Neural progenitor cell (in vitro differentiated cells): ENCODE results near the gene GALNT18. TPM values are rescaled to one million over a fixed set of nuclear protein-coding genes. Genes with fewer than 3 reads are reported as not detected.
"Not testable (repeated sequence)": the region's sequence is repeated elsewhere in the genome, so short reads cannot be mapped to it uniquely, and the experiment has no call there.

Experiments
- DNase-seq: peaks from one replicate; pipeline ENCODE4 v3.0.0-alpha.2; 2016; ENCODE audit warnings: low spot score
- H2AFZ ChIP-seq: fragments of 200-600 bp; sonication (generic); replicated peaks from 2 replicates; pipeline ENCODE4 v1.6.1; 2016; ENCODE audit warnings: antibody characterized with exemption
- H3F3A ChIP-seq: fragments of 200-600 bp; sonication (generic); 2 replicates; pipeline ENCODE4 v1.6.1; 2016; ENCODE audit warnings: antibody characterized with exemption, low read depth
- H3K27ac ChIP-seq: fragments of 200-600 bp; sonication (generic); 2 replicates; pipeline ENCODE4 v1.5.1; 2016; ENCODE audit warnings: mild to moderate bottlenecking
- H3K27me3 ChIP-seq: fragments of 200-600 bp; sonication (generic); 2 replicates; pipeline ENCODE4 v1.6.1; 2016; ENCODE audit warnings: mild to moderate bottlenecking, moderate library complexity
- H3K36me3 ChIP-seq: fragments of 200-600 bp; sonication (generic); 2 replicates; pipeline ENCODE4 v1.5.1; 2016
- H3K4me1 ChIP-seq: fragments of 200-600 bp; sonication (generic); 2 replicates; pipeline ENCODE4 v1.6.1; 2016; ENCODE audit warnings: mixed run types
- H3K4me2 ChIP-seq: fragments of 200-600 bp; sonication (generic); 2 replicates; pipeline ENCODE4 v1.6.1; 2016
- H3K4me3 ChIP-seq: fragments of 200-600 bp; sonication (generic); 2 replicates; pipeline ENCODE4 v1.5.1; 2016
- H3K79me2 ChIP-seq: fragments of 200-600 bp; sonication (generic); 2 replicates; pipeline ENCODE4 v1.6.1; 2016; ENCODE audit warnings: low read depth
- H3K9ac ChIP-seq: fragments of 200-600 bp; sonication (generic); 2 replicates; pipeline ENCODE4 v1.6.1; 2016
- H3K9me3 ChIP-seq: fragments of 200-600 bp; sonication (generic); 2 replicates; pipeline ENCODE4 v1.5.1; 2016; ENCODE audit warnings: low read depth
- H4K20me1 ChIP-seq: fragments of 200-600 bp; sonication (generic); 2 replicates; pipeline ENCODE4 v1.6.1; 2016; ENCODE audit warnings: low read depth
- H3K27ac Mint-ChIP-seq: 3 replicates; pipeline ENCODE4 v1.8.0; 2021; ENCODE audit warnings: mixed read lengths
- H3K27me3 Mint-ChIP-seq: 2 replicates; pipeline ENCODE4 v1.8.0; 2022; ENCODE audit warnings: low read depth, mild to moderate bottlenecking, inconsistent platforms, moderate library complexity, mixed read lengths; ENCODE audit not compliant: insufficient read depth
- H3K36me3 Mint-ChIP-seq: 3 replicates; pipeline ENCODE4 v1.8.0; 2021; ENCODE audit warnings: mixed read lengths
- H3K4me1 Mint-ChIP-seq: 3 replicates; pipeline ENCODE4 v1.8.0; 2021; ENCODE audit warnings: mixed read lengths
- H3K4me3 Mint-ChIP-seq: 3 replicates; pipeline ENCODE4 v1.8.0; 2021; ENCODE audit warnings: mild to moderate bottlenecking, moderate library complexity, mixed read lengths
- H3K9me3 Mint-ChIP-seq: 3 replicates; pipeline ENCODE4 v1.8.0; 2020; ENCODE audit warnings: mixed read lengths
- CTCF ChIP-seq: fragments of 200-600 bp; sonication (generic); IDR thresholded peaks from 2 replicates; pipeline ENCODE4 v1.5.1; 2017; ENCODE audit warnings: antibody characterized with exemption, mild to moderate bottlenecking
- EZH2 ChIP-seq: fragments of 200-600 bp; sonication (generic); IDR thresholded peaks from 2 replicates; pipeline ENCODE4 v1.6.1; 2017; ENCODE audit warnings: antibody characterized with exemption, mild to moderate bottlenecking, moderate library complexity
- EZH2phosphoT487 ChIP-seq: fragments of 200-600 bp; sonication (generic); IDR thresholded peaks from 2 replicates; pipeline ENCODE4 v1.6.1; 2017; ENCODE audit warnings: antibody characterized with exemption
- total RNA-seq: library from RNA; depleted of rRNA; stranded (reverse); fragments of >200 nt; gene quantifications from 2 replicates; pipeline ENCODE4 v1.2.3, GENCODE V29; 2015; ENCODE audit warnings: low replicate concordance

Gene GALNT18
- total RNA-seq, 1 donor from 2014 or later = 2.4 TPM

DNA sequence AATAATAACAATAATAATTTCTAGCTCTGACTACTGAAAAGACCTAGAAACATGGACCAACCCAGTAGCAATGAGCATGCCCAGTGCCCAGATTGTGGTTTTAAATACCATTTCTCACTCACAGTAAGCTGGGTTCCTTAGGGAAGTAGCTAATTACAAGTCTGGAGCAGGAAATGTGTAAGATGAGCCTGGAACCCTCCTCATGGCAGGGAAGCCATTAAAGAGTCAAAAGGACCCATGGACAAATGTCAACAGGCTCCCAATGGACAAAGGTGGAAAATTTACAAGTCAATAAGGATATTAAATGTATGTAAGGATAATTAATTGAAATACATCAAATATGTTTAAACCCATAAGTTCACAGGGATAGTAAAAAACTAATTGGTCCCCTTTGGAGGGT, 258.1 kb downstream of the GALNT18 start:
- H3K4me1 ChIP-seq = no peaks in the 10 kb centered on the region
- no peaks in the 10 kb centered on the region for H3K36me3 Mint-ChIP-seq
- no peak overlapping the region for H2AFZ ChIP-seq
- no peaks in the 10 kb centered on the region for H3K9me3 Mint-ChIP-seq
- no peak overlapping the region for H3K27ac ChIP-seq
- H3K4me1 Mint-ChIP-seq = peaks cover 2% of the 10 kb centered on the region
- no peaks in the 10 kb centered on the region for H3K9me3 ChIP-seq
- H3K79me2 ChIP-seq = no peaks in the 10 kb centered on the region
- peaks cover 4% of the 10 kb centered on the region for H3K27me3 Mint-ChIP-seq
- no peak overlapping the region for H3K27ac Mint-ChIP-seq
- H3K27me3 ChIP-seq = no peaks in the 10 kb centered on the region
- DNase-seq = no peak
- TF ChIP-seq EZH2 (no peak), CTCF (no peak), EZH2phosphoT487 (no peak)
- no peaks in the 10 kb centered on the region for H3K36me3 ChIP-seq
- no peaks in the 10 kb centered on the region for H3F3A ChIP-seq
- H3K9ac ChIP-seq = no peak overlapping the region
- no peak overlapping the region for H3K4me2 ChIP-seq
- no peaks in the 10 kb centered on the region for H4K20me1 ChIP-seq
- no peak overlapping the region for H3K4me3 ChIP-seq
- no peak overlapping the region for H3K4me3 Mint-ChIP-seq

GRCh38 chr11:11359611-11360010, 262.2 kb downstream of the GALNT18 start:
- no peaks in the 10 kb centered on the region for H3K27me3 Mint-ChIP-seq
- H3K27ac Mint-ChIP-seq = no peak overlapping the region
- DNase-seq = no peak
- Histone ChIP-seq H3K4me2 (no peak overlapping the region), H2AFZ (no peak overlapping the region), H3K27ac (no peak overlapping the region), H3K79me2 (no peaks in the 10 kb centered on the region), H3K36me3 (no peaks in the 10 kb centered on the region), H3K27me3 (no peaks in the 10 kb centered on the region), H3F3A (no peaks in the 10 kb centered on the region), H3K9me3 (no peaks in the 10 kb centered on the region), H3K4me3 (no peak overlapping the region), H3K9ac (no peak overlapping the region), H4K20me1 (no peaks in the 10 kb centered on the region), H3K4me1 (no peaks in the 10 kb centered on the region)
- TF ChIP-seq EZH2 (no peak), CTCF (no peak), EZH2phosphoT487 (no peak)
- no peaks in the 10 kb centered on the region for H3K36me3 Mint-ChIP-seq
- no peak overlapping the region for H3K4me3 Mint-ChIP-seq
- peaks cover 2% of the 10 kb centered on the region for H3K4me1 Mint-ChIP-seq
- H3K9me3 Mint-ChIP-seq = no peaks in the 10 kb centered on the region

GRCh38 chr11:11356842-11357241, 265.0 kb downstream of the GALNT18 start:
- Histone ChIP-seq H3K36me3 (no peaks in the 10 kb centered on the region), H3K4me3 (no peak overlapping the region), H3K27me3 (no peaks in the 10 kb centered on the region), H3K79me2 (no peaks in the 10 kb centered on the region), H4K20me1 (no peaks in the 10 kb centered on the region), H3K9ac (no peak overlapping the region), H3K4me2 (no peak overlapping the region), H2AFZ (no peak overlapping the region), H3K27ac (no peak overlapping the region), H3K9me3 (no peaks in the 10 kb centered on the region), H3F3A (no peaks in the 10 kb centered on the region), H3K4me1 (no peaks in the 10 kb centered on the region)
- Mint-ChIP-seq H3K9me3 (no peaks in the 10 kb centered on the region), H3K27ac (no peak overlapping the region), H3K4me1 (peaks cover 2% of the 10 kb centered on the region), H3K36me3 (no peaks in the 10 kb centered on the region), H3K4me3 (no peak overlapping the region), H3K27me3 (no peaks in the 10 kb centered on the region)
- no peak for TF ChIP-seq EZH2phosphoT487
- no peak for TF ChIP-seq CTCF
- TF ChIP-seq EZH2 = no peak
- no peak for DNase-seq

GRCh38 chr11:11352878-11353277, 268.9 kb downstream of the GALNT18 start, which contains the start of gene CSNK2A3:
Gene CSNK2A3 (minus strand): TSS chr11:11353250. CDS start chr11:11353119, 131 bp downstream.
- not testable (repeated sequence) for H3K4me1 ChIP-seq, H3K36me3 ChIP-seq, H3K4me3 Mint-ChIP-seq, H4K20me1 ChIP-seq, H3K27ac Mint-ChIP-seq, H3F3A ChIP-seq, DNase-seq, H3K27me3 Mint-ChIP-seq, H2AFZ ChIP-seq, H3K9ac ChIP-seq, H3K27ac ChIP-seq, H3K27me3 ChIP-seq, H3K79me2 ChIP-seq, H3K9me3 Mint-ChIP-seq, H3K9me3 ChIP-seq, H3K36me3 Mint-ChIP-seq, H3K4me3 ChIP-seq, H3K4me2 ChIP-seq, H3K4me1 Mint-ChIP-seq

DNA sequence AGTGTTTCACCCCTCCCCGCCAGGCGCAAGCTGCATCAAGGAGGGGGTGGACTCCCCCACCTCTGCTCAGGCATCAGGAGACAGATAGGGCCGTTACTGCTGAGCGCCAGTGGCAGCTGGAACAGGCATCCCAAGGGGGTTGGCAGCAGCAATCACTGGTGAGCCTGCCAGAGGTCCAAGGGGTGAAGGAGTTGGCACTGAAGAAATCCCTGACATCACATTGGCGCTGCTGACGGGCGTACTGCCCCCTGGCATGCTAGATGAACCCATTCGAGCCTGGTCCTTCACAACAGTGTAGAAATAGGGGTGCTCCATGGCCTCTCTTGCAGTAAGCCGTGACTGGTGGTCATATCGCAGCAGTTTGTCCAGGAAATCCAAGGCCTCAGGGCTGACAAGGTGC, 270.0 kb downstream of the GALNT18 start:
- not testable (repeated sequence) for H3K27me3 ChIP-seq, H3K27ac ChIP-seq, H3K27ac Mint-ChIP-seq, H3K27me3 Mint-ChIP-seq, H3K4me1 ChIP-seq, H3K4me3 ChIP-seq, H4K20me1 ChIP-seq, H3K9me3 Mint-ChIP-seq, H3K4me3 Mint-ChIP-seq, H3K4me1 Mint-ChIP-seq, H3K36me3 ChIP-seq, H3K9ac ChIP-seq, H2AFZ ChIP-seq, H3F3A ChIP-seq, H3K4me2 ChIP-seq, H3K36me3 Mint-ChIP-seq, DNase-seq, H3K9me3 ChIP-seq, H3K79me2 ChIP-seq
